Keratinocyte (primary cell): ENCODE measurements around the gene KLK15. TPM values are rescaled to one million over a fixed set of nuclear protein-coding genes. Genes with fewer than 3 reads are reported as not detected.

Experiments
- DNase-seq: peaks from one replicate; pipeline ENCODE4 v3.0.0-alpha.2; 2011; ENCODE audit warnings: low read depth, missing footprints, low spot score
- FAIRE-seq: peaks from 2 replicates; lab custom pipeline; 2011; peaks lifted over from hg19 to GRCh38; lab: Jason Lieb, UNC
- H2AFZ ChIP-seq: 2 replicates; pipeline ENCODE4 v1.6.0; 2012; ENCODE audit warnings: low read length, control low read depth, inconsistent platforms; ENCODE audit not compliant: control insufficient read depth
- H3K27ac ChIP-seq: 2 replicates; pipeline ENCODE4 v1.5.1; 2011; ENCODE audit warnings: low read length; ENCODE audit not compliant: control insufficient read depth, insufficient read depth
- H3K27me3 ChIP-seq: 3 replicates; pipeline ENCODE4 v1.6.0; 2011; ENCODE audit warnings: low read length; ENCODE audit not compliant: control insufficient read depth, insufficient read depth; ENCODE audit errors: extremely low read depth
- H3K36me3 ChIP-seq, 2 experiments: 2 replicates in 1 of 2; 3 replicates in 1 of 2; pipeline ENCODE4 v1.5.1; 2011; ENCODE audit warnings: low read length in 2 of 2, mild to moderate bottlenecking in 1 of 2; ENCODE audit not compliant: control insufficient read depth in 2 of 2, insufficient read depth in 2 of 2; ENCODE audit errors: extremely low read depth in 1 of 2
- H3K4me1 ChIP-seq: 3 replicates; pipeline ENCODE4 v1.5.1; 2011; ENCODE audit warnings: low read length; ENCODE audit not compliant: control insufficient read depth, insufficient read depth; ENCODE audit errors: extremely low read depth
- H3K4me2 ChIP-seq: 3 replicates; pipeline ENCODE4 v1.6.0; 2011; ENCODE audit warnings: low read depth, low read length; ENCODE audit not compliant: control insufficient read depth, insufficient read depth; ENCODE audit errors: extremely low read depth
- H3K4me3 ChIP-seq, 3 experiments: fragments of 200-600 bp in 1 of 3; sonication (generic) in 1 of 3; 2 replicates in 2 of 3; 3 replicates in 1 of 3; pipeline ENCODE4 v1.5.1; 2011 to 2016; ENCODE audit warnings: low read length in 3 of 3, mild to moderate bottlenecking in 3 of 3, control low read depth in 2 of 3, inconsistent platforms in 1 of 3, low read depth in 1 of 3, mixed read lengths in 1 of 3, mixed run types in 1 of 3, moderate library complexity in 1 of 3; ENCODE audit not compliant: control insufficient read depth in 2 of 3, insufficient read depth in 2 of 3; ENCODE audit errors: extremely low read depth in 1 of 3
- H3K79me2 ChIP-seq: 2 replicates; pipeline ENCODE4 v1.6.0; 2012; ENCODE audit warnings: low read length; ENCODE audit not compliant: control insufficient read depth, insufficient read depth
- H3K9ac ChIP-seq: 3 replicates; pipeline ENCODE4 v1.6.0; 2011; ENCODE audit warnings: low read length; ENCODE audit not compliant: control insufficient read depth, insufficient read depth; ENCODE audit errors: extremely low read depth
- H3K9me1 ChIP-seq: 3 replicates; pipeline ENCODE4 v1.6.0; 2011; ENCODE audit warnings: low read length; ENCODE audit not compliant: control insufficient read depth, insufficient read depth; ENCODE audit errors: extremely low read depth
- H3K9me3 ChIP-seq: 2 replicates; pipeline ENCODE4 v1.5.1; 2012; ENCODE audit warnings: low read depth, low read length; ENCODE audit not compliant: control insufficient read depth
- H4K20me1 ChIP-seq: 3 replicates; pipeline ENCODE4 v1.6.0; 2011; ENCODE audit warnings: low read length; ENCODE audit not compliant: control insufficient read depth, insufficient read depth; ENCODE audit errors: extremely low read depth
- EZH2 ChIP-seq: IDR thresholded peaks from one replicate; pipeline ENCODE4 v1.6.1; 2012; ENCODE audit warnings: inconsistent platforms, mild to moderate bottlenecking, low read length, moderate library complexity
- dilution Hi-C: fragments of 300-500 bp; cut with MboI; formaldehyde crosslinking; loops from one replicate; pipeline ENCODE4 v1.7.0; 2020; ENCODE audit warnings: low sequenced_read_pairs; ENCODE audit not compliant: extremely low pct_ligation_motif_present
- polyA plus RNA-seq, 5 experiments: library from polyadenylated mRNA; depleted of rRNA in 3 of 5; stranded (reverse) in 3 of 5; stranded (forward) in 1 of 5; unstranded in 1 of 5; fragments of >200 nt; gene quantifications; 1 replicate in 1 of 5; 2 replicates in 3 of 5; 3 replicates in 1 of 5; pipeline versions ENCODE4 v1.2.1 to v1.2.3, GENCODE V29; 2011 to 2012; ENCODE audit warnings: missing spikeins in 2 of 5, low read depth in 1 of 5, low replicate concordance in 1 of 5
- TF ChIP-seq, protein P1 (sequence below), 3 experiments: IDR thresholded peaks in 1 of 3; conservative IDR thresholded peaks in 1 of 3; optimal IDR thresholded peaks in 1 of 3; 2 replicates in 2 of 3; 3 replicates in 1 of 3; pipeline versions ENCODE3 to v1.5.1; 2011; ENCODE audit warnings: low read length in 3 of 3, mild to moderate bottlenecking in 3 of 3, moderate library complexity in 2 of 3, control low read depth in 1 of 3, inconsistent platforms in 1 of 3; ENCODE audit not compliant: insufficient read depth in 2 of 3; ENCODE audit errors: extremely low read depth in 1 of 3

Gene KLK15
- polyA plus RNA-seq, 1 donor (not counting 4 experiments of a cell fraction or from before 2014, with no cell fraction given): not detected

DNA sequence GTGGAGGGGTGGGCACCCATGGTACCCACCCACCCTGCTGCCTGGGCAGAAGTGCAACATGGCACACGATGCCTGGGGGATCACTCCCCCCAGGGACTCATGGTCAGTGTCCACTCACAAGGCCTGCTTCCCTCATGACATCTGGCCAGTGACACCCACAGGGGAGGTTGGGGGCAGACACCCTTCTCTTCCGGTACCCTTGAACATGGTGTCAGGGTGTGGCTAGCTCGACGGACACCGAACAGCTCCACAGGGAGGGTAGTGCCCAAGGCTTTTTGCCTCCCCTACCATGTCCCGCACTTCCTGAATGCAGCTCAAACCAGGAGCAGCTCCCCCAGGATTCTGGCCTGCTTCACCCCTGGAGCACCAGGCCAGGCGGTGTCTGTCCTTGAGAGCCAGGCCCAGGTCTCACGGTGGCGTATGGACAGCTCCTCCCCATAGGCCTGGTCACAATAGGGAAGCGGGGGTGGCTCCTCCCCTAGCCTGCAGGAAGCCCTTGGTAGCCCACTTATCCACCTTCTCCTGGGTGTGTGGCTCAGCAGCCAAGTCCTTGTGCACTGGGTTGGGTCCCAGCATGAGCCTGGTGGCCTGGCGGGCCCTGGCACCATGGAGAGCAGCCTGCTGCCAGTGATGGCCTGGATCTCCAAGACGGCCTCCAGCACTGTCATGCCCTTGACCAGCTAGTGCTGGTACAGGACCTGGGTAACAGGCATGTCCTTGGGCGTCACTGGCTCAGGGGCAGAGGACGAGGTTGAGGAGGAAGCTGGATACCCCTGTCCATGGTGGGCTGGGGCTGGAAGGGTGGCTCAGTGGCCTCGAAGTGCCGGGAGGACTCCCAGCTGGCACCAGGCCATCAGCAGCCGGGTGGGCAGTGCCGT is 35.4 kb downstream of the KLK15 start:
- no peak for TF ChIP-seq EZH2
- TF ChIP-seq, protein P1, sequence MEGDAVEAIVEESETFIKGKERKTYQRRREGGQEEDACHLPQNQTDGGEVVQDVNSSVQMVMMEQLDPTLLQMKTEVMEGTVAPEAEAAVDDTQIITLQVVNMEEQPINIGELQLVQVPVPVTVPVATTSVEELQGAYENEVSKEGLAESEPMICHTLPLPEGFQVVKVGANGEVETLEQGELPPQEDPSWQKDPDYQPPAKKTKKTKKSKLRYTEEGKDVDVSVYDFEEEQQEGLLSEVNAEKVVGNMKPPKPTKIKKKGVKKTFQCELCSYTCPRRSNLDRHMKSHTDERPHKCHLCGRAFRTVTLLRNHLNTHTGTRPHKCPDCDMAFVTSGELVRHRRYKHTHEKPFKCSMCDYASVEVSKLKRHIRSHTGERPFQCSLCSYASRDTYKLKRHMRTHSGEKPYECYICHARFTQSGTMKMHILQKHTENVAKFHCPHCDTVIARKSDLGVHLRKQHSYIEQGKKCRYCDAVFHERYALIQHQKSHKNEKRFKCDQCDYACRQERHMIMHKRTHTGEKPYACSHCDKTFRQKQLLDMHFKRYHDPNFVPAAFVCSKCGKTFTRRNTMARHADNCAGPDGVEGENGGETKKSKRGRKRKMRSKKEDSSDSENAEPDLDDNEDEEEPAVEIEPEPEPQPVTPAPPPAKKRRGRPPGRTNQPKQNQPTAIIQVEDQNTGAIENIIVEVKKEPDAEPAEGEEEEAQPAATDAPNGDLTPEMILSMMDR (optimal IDR thresholded peaks at IDR 0.05 in 1 of 3, IDR thresholded peaks at IDR 0.05 in 1 of 3, conservative IDR thresholded peaks at IDR 0.05 in 1 of 3; ENCODE audit: extremely low read depth in 1 of 3, insufficient read depth in 2 of 3, low read length in 3 of 3): no peak
- FAIRE-seq: no peak
- peaks cover 15% of the 10 kb centered on the region for H3K4me1 ChIP-seq
- no peak overlapping the region for H2AFZ ChIP-seq
- H3K27ac ChIP-seq: no peak overlapping the region
- H3K27me3 ChIP-seq: no peaks in the 10 kb centered on the region
- H3K9me1 ChIP-seq: no peaks in the 10 kb centered on the region
- no peaks in the 10 kb centered on the region for H3K9me3 ChIP-seq
- dilution Hi-C loops: no loop called here
- H3K79me2 ChIP-seq: peaks cover 43% of the 10 kb centered on the region
- H3K9ac ChIP-seq: no peak overlapping the region
- no peak overlapping the region for H3K4me3 ChIP-seq
- no peak for DNase-seq
- peaks cover 26 to 43% of the 10 kb centered on the region in 2 experiments for H3K36me3 ChIP-seq
- H3K4me2 ChIP-seq: no peak overlapping the region
- H4K20me1 ChIP-seq: peaks cover 47% of the 10 kb centered on the region

DNA sequence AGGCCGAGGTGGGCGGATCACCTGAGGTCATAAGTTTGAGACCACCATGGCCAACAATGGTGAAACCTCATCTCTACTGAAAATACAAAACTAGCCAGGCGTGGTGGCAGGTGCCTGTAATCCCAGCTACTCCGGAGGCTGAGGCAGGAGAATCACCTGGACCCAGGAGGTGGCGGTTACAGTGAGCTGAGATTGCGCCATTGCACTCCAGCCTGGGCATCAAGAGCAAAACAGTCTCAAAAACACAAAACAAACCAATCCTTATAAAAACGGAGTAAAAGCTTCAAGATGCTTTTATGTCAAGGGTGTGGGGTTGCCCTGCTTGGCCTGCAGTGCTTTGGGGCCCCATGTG is 36.0 kb downstream of the KLK15 start:
- Histone ChIP-seq H3K79me2 (peaks cover 37% of the 10 kb centered on the region), H3K4me3 (no peak overlapping the region), H3K4me1 (peaks cover 9% of the 10 kb centered on the region), H3K9ac (no peak overlapping the region), H3K4me2 (no peak overlapping the region), H2AFZ (no peak overlapping the region), H3K36me3 (peaks cover 25 to 43% of the 10 kb centered on the region in 2 experiments), H4K20me1 (peaks cover 47% of the 10 kb centered on the region), H3K27me3 (no peaks in the 10 kb centered on the region), H3K9me1 (no peaks in the 10 kb centered on the region), H3K27ac (no peak overlapping the region), H3K9me3 (no peaks in the 10 kb centered on the region)
- no peak for DNase-seq
- no peak for FAIRE-seq
- TF ChIP-seq, protein P1 (optimal IDR thresholded peaks at IDR 0.05 in 1 of 3, IDR thresholded peaks at IDR 0.05 in 1 of 3, conservative IDR thresholded peaks at IDR 0.05 in 1 of 3; ENCODE audit: extremely low read depth in 1 of 3, insufficient read depth in 2 of 3, low read length in 3 of 3): no peak
- no peak for TF ChIP-seq EZH2
- dilution Hi-C loops: no loop called here
